ENCODE data around the gene CLMP.

CLMP gene

DNA sequence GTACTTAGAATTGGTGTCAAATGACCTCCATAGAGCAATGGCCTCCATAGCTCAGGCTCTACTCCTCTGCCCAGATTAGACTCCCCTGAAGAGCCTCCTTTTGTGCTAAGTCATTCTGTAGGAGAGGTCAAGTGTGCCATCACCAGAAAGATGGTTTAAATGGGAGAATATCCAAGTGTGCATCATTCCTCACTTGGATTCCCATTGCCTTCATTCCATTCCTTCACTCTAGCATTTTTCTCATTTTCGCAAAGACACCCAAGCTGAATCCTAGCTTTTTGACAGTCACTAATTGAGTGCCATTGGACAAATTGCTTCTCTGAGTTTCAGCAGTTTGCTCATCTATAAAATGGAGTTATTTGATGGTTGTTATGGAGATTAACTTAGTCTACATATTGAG, 16.9 kb downstream of the CLMP start:
- ChIA-PET CTCF (interaction anchor here (0.7 kb wide), 1 partner anchor 9 kb away, joined by 3 read pairs; no protein-coding TSS in a partner anchor), POLR2A (no interaction called here)
- no peaks in the 10 kb centered on the region for H3K4me1 ChIP-seq (ENCODE audit: control insufficient read depth, insufficient read depth, low read length)
- no peaks in the 10 kb centered on the region for H3K36me3 ChIP-seq (ENCODE audit: control insufficient read depth in 2 of 2, insufficient read depth in 1 of 2, low read length in 2 of 2)
- H3K27ac ChIP-seq (ENCODE audit: extremely low read depth, low read depth, low read length), result no peak overlapping the region
- H3K4me3 ChIP-seq (ENCODE audit: low read depth, low read length), result no peak overlapping the region
- no peaks in the 10 kb centered on the region for H3K9me3 ChIP-seq (ENCODE audit: control insufficient read depth, insufficient read depth, low read depth, low read length)
- TF ChIP-seq ZNF510 (tag by site-specific recombination; IDR thresholded peaks at IDR 0.05; ENCODE audit: insufficient replicate concordance), result no peak
- no peak for TF ChIP-seq SCRT2 (tag by site-specific recombination; IDR thresholded peaks at IDR 0.05)
- no peak for TF ChIP-seq ZNF530 (tag by site-specific recombination; IDR thresholded peaks at IDR 0.05; ENCODE audit: low read depth)
- TF ChIP-seq ZNF211 (tag by site-specific recombination; IDR thresholded peaks at IDR 0.05; ENCODE audit: low read depth), result no peak
- TF ChIP-seq, protein P1, sequence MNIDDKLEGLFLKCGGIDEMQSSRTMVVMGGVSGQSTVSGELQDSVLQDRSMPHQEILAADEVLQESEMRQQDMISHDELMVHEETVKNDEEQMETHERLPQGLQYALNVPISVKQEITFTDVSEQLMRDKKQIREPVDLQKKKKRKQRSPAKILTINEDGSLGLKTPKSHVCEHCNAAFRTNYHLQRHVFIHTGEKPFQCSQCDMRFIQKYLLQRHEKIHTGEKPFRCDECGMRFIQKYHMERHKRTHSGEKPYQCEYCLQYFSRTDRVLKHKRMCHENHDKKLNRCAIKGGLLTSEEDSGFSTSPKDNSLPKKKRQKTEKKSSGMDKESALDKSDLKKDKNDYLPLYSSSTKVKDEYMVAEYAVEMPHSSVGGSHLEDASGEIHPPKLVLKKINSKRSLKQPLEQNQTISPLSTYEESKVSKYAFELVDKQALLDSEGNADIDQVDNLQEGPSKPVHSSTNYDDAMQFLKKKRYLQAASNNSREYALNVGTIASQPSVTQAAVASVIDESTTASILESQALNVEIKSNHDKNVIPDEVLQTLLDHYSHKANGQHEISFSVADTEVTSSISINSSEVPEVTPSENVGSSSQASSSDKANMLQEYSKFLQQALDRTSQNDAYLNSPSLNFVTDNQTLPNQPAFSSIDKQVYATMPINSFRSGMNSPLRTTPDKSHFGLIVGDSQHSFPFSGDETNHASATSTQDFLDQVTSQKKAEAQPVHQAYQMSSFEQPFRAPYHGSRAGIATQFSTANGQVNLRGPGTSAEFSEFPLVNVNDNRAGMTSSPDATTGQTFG (tag by site-specific recombination; IDR thresholded peaks at IDR 0.05; ENCODE audit: borderline replicate concordance), result no peak
- TF ChIP-seq ZNF416 (tag by site-specific recombination; IDR thresholded peaks at IDR 0.05), result no peak
- TF ChIP-seq, protein P2, sequence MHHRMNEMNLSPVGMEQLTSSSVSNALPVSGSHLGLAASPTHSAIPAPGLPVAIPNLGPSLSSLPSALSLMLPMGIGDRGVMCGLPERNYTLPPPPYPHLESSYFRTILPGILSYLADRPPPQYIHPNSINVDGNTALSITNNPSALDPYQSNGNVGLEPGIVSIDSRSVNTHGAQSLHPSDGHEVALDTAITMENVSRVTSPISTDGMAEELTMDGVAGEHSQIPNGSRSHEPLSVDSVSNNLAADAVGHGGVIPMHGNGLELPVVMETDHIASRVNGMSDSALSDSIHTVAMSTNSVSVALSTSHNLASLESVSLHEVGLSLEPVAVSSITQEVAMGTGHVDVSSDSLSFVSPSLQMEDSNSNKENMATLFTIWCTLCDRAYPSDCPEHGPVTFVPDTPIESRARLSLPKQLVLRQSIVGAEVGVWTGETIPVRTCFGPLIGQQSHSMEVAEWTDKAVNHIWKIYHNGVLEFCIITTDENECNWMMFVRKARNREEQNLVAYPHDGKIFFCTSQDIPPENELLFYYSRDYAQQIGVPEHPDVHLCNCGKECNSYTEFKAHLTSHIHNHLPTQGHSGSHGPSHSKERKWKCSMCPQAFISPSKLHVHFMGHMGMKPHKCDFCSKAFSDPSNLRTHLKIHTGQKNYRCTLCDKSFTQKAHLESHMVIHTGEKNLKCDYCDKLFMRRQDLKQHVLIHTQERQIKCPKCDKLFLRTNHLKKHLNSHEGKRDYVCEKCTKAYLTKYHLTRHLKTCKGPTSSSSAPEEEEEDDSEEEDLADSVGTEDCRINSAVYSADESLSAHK (tag by site-specific recombination; IDR thresholded peaks at IDR 0.05), result no peak
- TF ChIP-seq, protein P3, sequence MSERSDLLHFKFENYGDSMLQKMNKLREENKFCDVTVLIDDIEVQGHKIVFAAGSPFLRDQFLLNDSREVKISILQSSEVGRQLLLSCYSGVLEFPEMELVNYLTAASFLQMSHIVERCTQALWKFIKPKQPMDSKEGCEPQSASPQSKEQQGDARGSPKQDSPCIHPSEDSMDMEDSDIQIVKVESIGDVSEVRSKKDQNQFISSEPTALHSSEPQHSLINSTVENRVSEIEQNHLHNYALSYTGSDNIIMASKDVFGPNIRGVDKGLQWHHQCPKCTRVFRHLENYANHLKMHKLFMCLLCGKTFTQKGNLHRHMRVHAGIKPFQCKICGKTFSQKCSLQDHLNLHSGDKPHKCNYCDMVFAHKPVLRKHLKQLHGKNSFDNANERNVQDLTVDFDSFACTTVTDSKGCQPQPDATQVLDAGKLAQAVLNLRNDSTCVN (tag by site-specific recombination; optimal IDR thresholded peaks at IDR 0.05), result no peak
- TF ChIP-seq ZNF214 (tag by site-specific recombination; IDR thresholded peaks at IDR 0.05; ENCODE audit: borderline replicate concordance), result no peak
- TF ChIP-seq ZNF140 (tag by site-specific recombination; IDR thresholded peaks at IDR 0.05), result no peak
- TF ChIP-seq ZNF843 (tag by site-specific recombination; IDR thresholded peaks at IDR 0.05), result no peak
- TF ChIP-seq ZBTB17 (tag by site-specific recombination; IDR thresholded peaks at IDR 0.05), result no peak
- no peak for TF ChIP-seq ZNF777 (tag by site-specific recombination; IDR thresholded peaks at IDR 0.05; ENCODE audit: borderline replicate concordance)

DNA sequence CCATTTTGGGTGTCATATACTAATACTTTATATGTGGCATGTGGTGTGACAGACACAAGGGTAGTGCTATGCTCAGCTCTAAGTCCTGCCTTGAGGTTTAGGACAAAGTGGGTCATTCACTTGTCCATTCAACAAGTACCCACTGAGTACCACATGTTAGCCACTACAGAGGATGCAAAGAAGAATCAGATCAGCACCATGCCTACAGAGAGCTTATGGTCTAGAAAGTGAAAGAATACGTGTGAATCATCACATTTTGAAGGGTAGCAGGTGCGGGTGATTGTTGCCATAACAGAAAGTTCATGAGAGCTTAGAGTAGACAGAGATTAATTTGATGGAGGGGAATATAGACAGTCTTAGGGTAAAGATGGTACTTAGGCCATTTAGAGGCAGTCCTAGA, 18.3 kb downstream of the CLMP start:
- POLR2A ChIA-PET, result no interaction called here
- Histone ChIP-seq H3K36me3 (ENCODE audit: control insufficient read depth in 2 of 2, insufficient read depth in 1 of 2, low read length in 2 of 2) (no peaks in the 10 kb centered on the region), H3K9me3 (ENCODE audit: control insufficient read depth, insufficient read depth, low read depth, low read length) (no peaks in the 10 kb centered on the region), H3K4me1 (ENCODE audit: control insufficient read depth, insufficient read depth, low read length) (no peaks in the 10 kb centered on the region), H3K4me3 (ENCODE audit: low read depth, low read length) (no peak overlapping the region), H3K27ac (ENCODE audit: extremely low read depth, low read depth, low read length) (no peak overlapping the region)
- TF ChIP-seq SCRT2 (tag by site-specific recombination; IDR thresholded peaks at IDR 0.05) (0 out of 2 replicates have a peak, but pooled peaks have one; percentile 17), ZNF121 (tag by site-specific recombination; IDR thresholded peaks at IDR 0.05) (no peak), ZIC2 (tag by site-specific recombination; IDR thresholded peaks at IDR 0.05) (no peak)
- CTCF ChIA-PET, result interaction anchor here (0.6 to 3.8 kb wide), 3 partner anchors 10 to 66 kb away, joined by 3 to 20 read pairs (median 5); no protein-coding TSS in a partner anchor
